Thyroid gland (tissue), 4 donors: ENCODE measurements around the gene MN1.

ENCODE experiments used
- CTCF ChIP-seq, 6 experiments: fragments of 200-600 bp in 3 of 6; fragments of 450-650 bp in 3 of 6; sonication (generic) in 3 of 6; IDR thresholded peaks; one replicate each; pipeline ENCODE4 v1.5.1; 2016 to 2019; ENCODE audit warnings: antibody characterized with exemption in 6 of 6, mild to moderate bottlenecking in 2 of 6, inconsistent platforms in 1 of 6, moderate library complexity in 1 of 6
- POLR2A ChIP-seq, 2 donors: fragments of 450-650 bp; IDR thresholded peaks; one replicate each; pipeline ENCODE4 v1.6.1; 2017; ENCODE audit warnings: antibody characterized with exemption in 2 of 2, mild to moderate bottlenecking in 2 of 2, moderate library complexity in 1 of 2

- TF ChIP-seq CTCF (IDR thresholded peaks at IDR 0.05) = no peak
- no peak for TF ChIP-seq POLR2A (IDR thresholded peaks at IDR 0.05)
These were observed 19.6 kb upstream of the MN1 start for GRCh38 chr22:27820896-27821866.
